Fibroblast of skin of scalp (primary cell): ENCODE measurements around the gene AFAP1L2. TPM values are rescaled to one million over a fixed set of nuclear protein-coding genes. Genes with fewer than 3 reads are reported as not detected.

Experiments
- DNase-seq: peaks from one replicate; pipeline ENCODE4 v3.0.0-alpha.2; 2013
- polyA plus RNA-seq, 2 experiments: library from polyadenylated mRNA; unstranded; fragments of 120-200 nt; gene quantifications; one replicate each; pipeline ENCODE4 v1.2.1, GENCODE V29; 2013; ENCODE audit not compliant: insufficient read length in 2 of 2

Gene AFAP1L2, protein sequence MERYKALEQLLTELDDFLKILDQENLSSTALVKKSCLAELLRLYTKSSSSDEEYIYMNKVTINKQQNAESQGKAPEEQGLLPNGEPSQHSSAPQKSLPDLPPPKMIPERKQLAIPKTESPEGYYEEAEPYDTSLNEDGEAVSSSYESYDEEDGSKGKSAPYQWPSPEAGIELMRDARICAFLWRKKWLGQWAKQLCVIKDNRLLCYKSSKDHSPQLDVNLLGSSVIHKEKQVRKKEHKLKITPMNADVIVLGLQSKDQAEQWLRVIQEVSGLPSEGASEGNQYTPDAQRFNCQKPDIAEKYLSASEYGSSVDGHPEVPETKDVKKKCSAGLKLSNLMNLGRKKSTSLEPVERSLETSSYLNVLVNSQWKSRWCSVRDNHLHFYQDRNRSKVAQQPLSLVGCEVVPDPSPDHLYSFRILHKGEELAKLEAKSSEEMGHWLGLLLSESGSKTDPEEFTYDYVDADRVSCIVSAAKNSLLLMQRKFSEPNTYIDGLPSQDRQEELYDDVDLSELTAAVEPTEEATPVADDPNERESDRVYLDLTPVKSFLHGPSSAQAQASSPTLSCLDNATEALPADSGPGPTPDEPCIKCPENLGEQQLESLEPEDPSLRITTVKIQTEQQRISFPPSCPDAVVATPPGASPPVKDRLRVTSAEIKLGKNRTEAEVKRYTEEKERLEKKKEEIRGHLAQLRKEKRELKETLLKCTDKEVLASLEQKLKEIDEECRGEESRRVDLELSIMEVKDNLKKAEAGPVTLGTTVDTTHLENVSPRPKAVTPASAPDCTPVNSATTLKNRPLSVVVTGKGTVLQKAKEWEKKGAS
- polyA plus RNA-seq (2013, experiment 1 of 2; ENCODE audit: insufficient read length), result 1.4 TPM
- polyA plus RNA-seq (2013, experiment 2 of 2; ENCODE audit: insufficient read length), result 2.7 TPM

DNA sequence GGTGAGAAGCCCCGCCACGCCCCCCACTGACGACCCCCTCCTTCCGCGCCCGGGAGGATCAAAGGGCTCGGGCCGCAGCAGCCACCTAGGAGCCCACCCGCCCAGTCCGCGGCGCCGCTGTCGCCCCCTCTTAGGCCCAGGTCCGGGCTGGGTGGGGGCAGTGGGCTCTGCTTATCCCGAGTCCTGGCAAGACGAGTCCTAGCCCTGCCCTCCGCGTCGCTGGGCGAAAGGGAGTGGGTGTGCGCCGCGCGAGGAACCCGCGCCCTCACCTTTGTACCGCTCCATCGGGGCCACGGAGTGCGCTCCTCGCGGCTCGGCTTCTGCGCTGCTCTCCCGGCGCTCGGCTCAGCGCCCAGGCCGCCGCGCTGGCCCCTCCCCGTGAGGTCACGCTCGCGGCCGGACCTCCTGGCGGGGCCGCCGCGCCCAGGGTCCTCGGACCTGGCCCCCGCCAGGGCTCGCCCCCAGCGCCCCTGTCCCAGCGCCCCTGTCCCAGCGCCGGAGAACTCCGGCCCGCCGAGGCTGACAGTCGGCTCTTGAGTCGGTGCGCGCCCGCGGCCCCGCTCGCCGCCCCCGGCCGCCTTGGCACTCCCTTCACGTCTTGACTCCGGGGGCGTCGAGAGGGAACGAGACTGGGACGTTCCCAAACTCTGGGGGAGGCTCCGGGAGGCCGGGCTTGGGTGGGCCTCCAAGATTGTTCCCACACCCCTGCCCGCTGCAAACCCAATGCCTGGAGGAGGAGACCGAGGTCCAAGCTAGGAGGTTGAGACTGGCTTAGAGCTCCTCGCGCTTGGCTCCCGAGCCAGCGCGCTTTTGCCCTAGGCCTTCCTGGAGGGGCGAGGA, at the start of gene AFAP1L2:
AFAP1L2 (minus strand) TSS at position 332 of the 840 bp plus-strand sequence; CDS start at position 285, 47 bp downstream.
- no peak for DNase-seq

DNA sequence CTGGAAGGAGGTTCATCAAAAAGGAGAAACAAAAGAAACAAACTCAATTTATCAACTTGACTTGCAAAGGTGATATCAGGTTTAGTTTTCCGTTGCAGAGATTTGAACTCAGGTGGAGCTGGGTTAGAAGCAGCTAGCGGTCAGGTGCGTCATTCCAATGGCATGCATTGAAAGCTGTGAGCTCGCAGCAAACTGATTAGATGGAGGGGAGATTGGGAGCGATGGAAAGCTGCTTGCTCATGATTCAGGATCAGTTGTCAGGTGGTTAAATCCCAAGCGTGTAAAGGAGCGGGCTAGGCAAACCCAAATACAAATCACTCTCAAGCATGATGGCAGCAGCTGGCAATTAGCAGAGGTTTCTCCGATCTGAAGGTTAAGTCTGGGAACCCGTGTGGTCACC, 49.3 kb upstream of the AFAP1L2 start:
- DNase-seq, result no peak

DNA sequence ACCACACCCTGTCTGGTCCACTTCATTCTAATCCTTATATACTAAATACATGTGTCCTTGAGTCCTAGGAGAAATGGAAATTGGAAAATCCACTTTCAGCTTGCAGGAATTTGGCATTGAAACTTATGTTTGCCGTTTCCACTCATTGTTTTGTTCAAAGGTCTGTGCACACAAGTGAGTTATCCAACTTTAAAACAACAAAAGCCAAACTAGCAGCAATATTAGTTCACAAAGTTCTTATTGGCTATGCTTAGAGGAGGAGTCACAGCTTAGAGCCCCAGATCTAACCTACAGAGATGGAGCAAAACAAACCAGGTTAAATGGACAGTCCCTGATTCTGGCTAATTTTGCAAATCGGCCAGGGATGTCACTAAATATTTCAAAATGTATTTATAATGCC, 44.6 kb upstream of the AFAP1L2 start:
- DNase-seq, result no peak

DNA sequence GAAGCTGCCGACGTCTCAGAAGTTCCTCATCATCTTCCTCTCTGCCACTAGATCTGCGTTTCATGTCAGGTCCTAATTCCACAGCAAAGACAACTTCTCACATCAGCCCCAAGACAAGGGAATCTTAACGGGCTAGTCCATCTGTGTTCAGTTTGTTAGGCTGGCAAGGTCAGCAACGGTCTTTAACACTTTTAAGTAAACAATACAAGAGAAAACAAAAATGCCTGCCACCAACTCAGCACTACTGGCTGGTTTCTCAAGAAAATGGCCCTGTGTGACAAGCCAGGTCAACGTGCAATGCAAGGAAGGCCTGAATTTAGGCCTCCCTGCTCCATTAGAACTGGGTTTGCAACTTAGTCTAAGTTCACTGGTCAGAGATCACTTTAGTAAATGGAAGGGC, 41.0 kb upstream of the AFAP1L2 start:
- DNase-seq, result no peak

DNA sequence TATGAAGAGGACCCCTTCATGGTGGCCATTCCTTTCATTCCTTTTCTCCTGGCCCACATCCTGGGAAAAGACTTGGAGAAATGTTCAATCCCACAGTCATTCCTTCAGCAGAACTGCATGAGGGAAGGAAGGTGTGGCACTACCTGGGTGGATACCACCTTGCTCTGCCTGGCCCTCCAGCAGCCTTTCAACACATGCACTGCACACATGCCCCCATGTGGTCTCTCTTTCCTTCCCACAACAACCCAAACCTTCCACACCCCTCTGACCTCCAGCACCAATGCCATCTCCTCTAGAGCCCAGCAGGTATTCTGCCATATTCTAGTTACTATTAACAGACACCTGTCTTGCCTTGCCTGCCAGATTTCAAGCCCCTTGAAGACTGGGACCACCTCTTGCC, 40.5 kb upstream of the AFAP1L2 start:
- no peak for DNase-seq

DNA sequence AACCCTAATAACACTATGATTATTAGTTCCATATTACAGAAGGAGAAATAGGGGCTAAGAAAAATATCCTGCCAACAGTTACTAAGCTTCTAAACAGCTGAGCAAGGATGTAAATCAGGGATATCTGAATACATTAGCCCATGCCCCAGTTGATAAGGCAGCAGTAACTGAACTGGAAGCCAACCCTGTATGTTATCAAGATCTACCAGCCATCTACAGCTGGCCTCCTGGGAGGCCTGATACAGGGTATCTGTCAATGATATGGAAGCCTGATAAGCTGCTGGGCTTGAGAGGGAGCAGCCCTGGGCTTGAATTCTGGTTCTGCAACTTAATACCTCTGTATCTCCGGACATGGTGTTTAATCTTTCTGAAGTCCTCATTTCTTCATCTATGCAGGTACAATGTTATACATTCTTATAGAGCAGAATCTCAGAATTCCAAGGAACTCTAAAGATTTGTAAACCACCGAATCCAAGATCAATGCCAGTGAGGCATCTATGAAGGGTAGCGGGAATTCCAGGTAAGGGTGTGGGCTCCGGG, 37.9 kb upstream of the AFAP1L2 start:
- no peak for DNase-seq

DNA sequence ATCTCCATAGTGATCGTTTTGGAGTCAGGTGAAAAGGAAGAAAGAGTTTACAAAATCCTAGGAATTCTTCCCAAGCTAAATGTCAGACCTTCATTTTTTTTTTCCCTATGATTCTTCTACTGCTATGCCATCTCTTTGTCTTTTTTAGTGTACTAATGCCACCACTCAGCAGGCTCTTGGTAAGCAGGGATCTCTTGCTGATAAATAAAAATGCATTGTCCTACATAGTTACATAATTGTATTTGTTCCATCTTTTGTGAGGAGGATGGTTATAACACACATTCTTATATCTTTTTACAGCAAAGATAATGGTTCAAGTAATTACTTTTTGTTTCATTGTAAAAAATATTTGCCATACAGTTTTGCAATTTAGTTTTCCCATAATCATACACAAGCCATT, 36.8 kb upstream of the AFAP1L2 start:
- no peak for DNase-seq

DNA sequence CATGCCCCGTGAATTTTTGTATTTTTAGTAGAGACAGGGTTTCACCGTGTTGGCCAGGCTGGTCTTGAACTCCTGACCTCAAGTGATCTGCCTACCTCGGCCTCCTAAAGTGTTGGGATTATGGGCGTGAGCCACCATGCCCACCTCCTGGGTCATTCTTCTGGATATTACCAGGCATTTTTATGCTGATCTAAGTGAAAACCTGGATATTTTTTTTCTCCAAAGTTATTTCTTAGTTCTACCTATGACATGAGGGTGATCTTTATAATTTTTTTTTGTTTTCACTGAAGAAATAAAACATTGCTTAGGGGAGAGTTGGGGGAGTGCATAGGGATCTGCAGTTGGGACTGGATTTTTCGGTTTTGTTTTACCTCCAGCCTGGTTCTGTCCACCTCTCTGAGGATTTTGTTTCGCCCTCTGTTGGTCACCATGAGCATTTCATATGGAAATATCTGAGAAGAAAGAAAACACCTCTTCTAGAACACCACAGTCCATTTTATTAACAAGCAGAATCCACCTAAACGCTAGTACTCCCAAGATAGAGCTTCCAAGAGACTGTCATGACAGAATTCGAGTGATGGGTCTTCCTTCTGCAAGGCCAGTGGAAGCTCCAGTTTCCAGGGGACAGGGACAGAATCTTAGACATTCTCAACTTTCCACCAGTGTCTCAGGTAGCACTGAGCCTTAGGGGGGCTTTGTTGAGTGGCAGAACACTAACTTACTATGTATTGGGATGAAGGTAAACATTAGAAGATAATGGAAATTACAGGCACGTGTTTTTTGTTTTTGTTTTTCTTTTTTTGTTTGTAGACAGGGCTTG, 33.4 kb upstream of the AFAP1L2 start:
- peak; percentile 28 for DNase-seq

DNA sequence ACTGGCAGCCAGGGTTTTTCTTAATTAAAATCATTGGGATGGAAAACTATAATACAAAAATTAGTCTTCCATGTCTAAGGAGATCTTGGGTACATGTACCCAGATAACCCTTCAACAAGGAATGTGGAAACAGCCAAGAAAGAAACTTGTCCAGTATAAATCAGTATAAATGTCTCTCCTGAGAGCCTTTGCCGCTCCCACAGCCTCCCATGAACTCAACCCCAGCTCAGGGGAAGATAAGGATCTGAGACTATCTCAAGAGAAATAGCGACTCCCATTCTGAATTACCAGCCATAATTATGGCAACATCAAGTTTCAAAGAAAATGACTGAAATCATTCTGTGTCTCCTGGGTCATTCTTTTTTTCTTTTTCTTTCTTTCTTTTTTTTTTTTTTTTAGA, 32.6 kb upstream of the AFAP1L2 start:
- no peak for DNase-seq

DNA sequence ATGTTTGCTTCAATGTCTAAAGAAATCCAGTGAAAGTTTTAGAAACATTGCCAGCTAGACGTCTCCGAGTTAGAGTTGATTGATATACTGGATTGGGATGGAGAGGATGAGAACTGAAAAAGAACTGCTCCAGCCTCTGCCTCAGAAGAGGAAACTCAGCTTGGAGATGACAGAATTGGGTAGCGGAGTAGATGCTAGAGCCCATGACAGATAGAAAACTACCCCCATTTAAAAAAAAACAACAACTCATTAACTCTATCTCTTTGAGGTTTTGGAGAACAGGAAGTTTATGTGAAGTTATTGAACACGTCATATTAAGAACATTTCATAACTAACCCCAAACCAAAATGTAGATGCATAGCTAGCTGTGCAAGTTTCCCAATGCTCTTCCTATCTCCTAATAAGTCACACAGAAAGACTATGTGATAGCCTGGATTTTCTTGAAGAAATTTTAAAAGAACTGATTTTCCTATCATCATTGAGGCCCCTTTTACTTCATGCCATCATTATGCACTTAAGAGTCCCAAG, 28.3 kb upstream of the AFAP1L2 start:
- DNase-seq, result no peak

DNA sequence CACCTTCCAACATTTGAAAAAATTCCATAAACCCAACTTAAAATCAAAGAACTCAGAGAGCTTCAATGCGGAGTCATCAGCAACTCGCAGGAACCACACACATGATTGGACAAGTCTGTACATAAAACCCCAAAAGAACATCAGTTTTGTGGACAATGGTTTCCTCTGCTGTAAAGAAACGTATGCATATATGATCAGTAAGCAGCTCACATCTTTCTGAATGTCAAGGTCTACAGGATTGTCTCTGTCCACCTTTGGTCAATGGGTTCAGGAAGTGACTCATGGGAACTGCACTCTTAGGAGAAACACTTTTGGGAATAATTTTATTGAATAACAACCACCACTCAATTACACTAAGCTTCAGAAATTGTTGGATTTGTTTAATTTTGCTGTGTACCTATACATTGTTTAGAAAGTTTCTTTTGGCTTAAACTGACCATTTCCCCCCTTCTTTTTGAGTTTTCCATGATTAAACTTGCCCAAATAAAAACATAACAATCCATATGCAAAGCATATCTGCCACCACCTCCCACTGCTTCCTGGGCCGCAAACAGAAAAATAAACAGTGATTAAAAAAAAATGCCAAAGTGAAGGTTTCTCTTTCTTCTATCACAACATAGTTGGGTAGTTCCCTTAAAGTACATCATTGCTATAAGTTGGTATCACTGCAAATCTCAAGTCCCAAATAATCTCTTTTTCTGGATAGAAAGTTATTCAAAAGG, 27.3 kb upstream of the AFAP1L2 start:
- no peak for DNase-seq

DNA sequence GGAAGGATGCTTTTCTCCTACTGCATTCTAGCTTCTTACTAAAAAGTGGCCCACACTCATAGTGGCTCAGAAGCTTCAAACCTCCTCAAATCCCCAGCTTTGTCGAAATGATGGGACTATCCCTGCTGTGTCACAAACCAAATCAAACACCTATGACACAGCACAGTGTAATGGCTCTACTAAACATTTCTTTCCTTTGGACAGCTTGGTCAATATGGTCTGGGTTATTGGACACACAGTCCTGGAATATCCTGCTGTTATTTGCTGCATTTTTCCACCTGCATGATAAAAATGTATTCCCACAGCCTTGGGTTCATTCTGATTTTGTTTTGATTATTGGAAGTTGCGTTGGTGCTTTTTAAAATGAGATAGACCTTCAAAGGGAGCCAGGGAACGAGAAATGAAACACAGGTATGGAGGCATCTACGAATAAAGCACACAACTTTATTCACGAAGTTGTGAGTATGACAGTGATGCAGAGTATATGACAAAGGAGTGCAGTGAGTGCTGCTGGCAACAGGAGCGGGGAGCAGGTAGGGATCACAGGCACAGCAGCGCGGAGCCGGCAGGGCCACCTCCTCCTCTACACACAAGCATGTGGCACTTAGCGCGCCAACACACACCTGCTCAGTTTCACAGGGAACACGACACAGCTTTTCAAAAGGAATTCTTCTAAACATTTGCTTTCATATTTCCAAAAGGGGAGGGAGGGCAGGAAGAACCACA, 26.5 kb upstream of the AFAP1L2 start:
- DNase-seq, result no peak

DNA sequence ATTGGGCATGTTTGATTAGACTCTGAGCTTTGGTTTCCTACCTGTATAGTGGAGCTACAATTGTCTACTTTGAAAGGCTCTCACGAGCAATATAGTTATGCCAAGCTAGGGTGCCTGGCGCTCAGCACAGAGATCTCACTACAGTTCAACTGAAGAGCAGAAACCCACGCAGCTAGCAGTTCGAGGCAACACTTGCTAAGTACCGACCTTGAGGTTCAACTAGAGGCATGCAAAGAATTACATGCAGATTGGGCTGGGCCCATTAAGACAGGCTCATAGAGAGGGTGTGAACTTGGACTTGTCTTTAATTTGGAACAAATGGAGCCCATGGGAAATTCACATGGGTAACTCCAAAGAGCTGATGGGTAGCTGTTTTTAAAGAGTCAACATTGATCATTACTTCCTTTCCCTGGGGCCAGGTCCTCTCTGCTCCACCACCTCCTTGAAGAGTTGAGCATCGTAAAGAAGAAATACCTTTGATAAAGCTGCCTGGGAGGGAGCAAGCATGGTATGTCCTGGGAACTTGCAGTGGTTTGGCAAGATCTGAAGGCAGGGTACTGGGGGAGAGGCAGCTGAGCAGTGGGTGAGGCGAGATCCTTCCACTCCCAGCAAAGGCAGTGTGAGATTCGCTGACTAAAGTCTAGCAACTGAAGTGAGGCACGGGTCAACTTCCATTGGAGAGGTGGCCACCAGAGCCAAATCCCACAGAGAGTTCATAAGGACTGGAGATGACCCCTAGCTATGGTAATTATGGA, 25.5 kb upstream of the AFAP1L2 start:
- no peak for DNase-seq

DNA sequence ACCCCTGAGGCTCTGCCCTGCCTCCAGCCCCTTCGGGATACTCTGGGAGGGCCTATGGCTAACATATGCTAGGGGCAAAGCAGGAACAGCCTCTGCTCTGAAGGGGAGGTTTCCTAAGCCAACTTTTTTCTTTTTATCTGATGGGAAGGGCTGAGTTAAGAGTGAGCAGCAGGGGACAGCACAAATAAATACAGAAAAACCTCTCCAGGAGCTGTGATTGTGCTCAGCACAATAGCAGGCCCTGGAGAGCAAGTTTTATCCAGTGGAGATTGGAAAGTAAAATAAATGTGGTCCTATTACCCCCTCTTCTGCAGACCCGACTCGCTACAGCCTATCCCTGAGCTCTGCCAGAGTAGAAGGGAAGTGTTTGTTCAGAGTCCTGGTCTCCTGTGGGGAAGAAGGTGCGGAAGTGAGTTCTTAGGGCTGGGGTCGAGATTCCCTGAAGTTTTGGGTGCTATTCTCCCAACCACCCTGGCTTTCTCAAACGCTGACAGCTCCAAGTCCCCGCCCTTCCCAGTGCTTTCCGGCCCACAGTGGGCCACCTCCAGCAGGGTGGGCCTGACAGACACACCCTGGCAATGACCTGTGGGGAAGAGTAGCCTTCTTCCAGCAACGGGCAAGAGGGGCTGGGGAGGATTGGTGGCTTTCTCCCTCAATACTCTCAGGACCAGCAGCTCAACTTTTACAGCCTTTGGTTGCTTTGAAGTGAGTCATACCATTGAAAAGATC, 23.0 kb upstream of the AFAP1L2 start:
- DNase-seq, result no peak

DNA sequence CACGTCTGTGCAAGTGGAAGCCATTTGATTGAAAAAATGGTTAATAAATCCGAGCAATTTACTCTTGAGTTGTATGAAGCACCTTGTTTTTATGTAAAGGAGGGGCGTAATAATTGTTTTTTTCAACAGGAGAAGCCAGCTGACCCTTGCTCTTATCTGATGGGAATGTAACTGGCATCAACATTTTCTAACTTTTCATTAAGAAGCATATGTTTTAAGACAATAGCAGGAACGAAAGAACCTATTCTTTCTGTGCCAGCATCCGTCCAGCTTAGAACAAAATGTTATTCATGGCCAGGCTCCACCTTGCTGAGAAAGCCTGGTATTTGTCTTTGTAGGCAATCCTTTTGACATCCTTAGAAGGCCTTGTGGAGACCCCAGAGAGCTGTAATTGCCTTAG, 22.2 kb upstream of the AFAP1L2 start:
- no peak for DNase-seq

DNA sequence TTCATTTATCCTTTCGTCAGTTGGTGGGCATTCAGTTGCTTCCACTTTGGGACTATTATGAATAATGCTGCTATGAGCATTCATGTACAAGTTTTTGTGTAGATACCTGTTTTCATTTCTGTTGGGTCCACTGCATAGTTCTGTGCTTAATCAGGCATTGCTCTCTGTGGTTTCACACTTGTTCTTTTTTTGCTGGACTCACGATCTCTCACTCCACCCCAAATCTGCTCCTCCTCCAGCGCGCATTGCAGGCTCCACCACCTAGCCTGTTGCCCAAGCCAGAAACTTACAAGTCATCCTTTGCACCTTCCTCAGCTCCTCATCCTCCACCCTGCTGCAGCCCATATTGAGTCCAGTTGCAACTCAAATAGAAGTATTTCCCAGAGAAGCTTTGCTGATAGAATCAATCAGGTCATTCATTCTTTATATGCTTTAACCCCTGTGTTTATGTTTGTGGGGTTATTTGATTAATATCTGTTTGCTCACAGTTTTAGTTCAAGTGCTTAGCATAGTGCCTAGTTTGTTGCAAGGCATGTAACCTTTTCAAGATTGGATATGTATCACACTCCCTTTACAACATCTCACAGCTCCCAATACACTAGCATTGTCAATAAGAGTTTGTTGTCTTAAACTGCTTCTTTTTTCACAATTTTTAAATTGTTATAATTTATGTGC, 16.6 kb upstream of the AFAP1L2 start:
- DNase-seq, result no peak

DNA sequence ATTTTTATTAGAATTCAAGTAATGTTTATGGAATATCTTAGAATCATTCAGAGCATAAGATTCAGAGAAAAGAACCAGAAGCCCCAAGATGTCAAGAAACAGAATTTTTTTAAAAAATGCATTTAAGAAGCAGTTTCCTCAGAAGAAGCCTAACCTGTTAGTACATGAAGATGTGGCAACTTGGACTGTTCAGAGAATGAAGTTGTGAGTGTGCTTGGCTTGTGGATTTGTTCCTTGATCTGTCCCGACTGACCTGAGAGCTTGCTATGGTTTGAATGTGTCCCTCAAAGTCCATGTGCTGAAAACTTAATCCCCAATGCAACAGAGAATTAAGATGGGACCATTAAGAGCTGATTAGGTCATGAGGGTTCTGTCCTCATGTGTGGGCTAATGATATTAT, 13.8 kb upstream of the AFAP1L2 start:
- no peak for DNase-seq
